GM12865 (cell line): ENCODE results near the gene PDIK1L.

Experiments
- DNase-seq: peaks from one replicate; pipeline ENCODE4 v3.0.0; 2010; ENCODE audit warnings: low read depth
- H3K4me3 ChIP-seq: 2 replicates; pipeline ENCODE4 v1.5.1; 2011; ENCODE audit warnings: mild to moderate bottlenecking, low read depth, low read length, control low read depth
- CTCF ChIP-seq: IDR thresholded peaks from 2 replicates; pipeline ENCODE4 v1.5.1; 2011; ENCODE audit warnings: low read length, control low read depth, low read depth, inconsistent platforms; ENCODE audit not compliant: insufficient read depth; ENCODE audit errors: missing control alignments

The PDIK1L gene

GRCh38 chr1:26109229-26110164 is 2.1 kb upstream of the PDIK1L start:
- H3K4me3 ChIP-seq: no peak overlapping the region
- no peak for DNase-seq

GRCh38 chr1:26110731-26111529 is 694 bp upstream of the PDIK1L start:
- TF ChIP-seq CTCF: no peak
- peak overlapping the region; percentile 93 for H3K4me3 ChIP-seq
- peak; percentile 85 for DNase-seq

More at GRCh38 chr1:26109229-26110164, 2.1 kb upstream of the PDIK1L start:
- no peak for TF ChIP-seq CTCF

- peak; percentile 61 for DNase-seq
- peak overlapping the region; percentile 93 for H3K4me3 ChIP-seq
- no peak for TF ChIP-seq CTCF
These were observed 767 bp downstream of the PDIK1L start for GRCh38 chr1:26112407-26112775.

GRCh38 chr1:26114165-26114927 is 2.7 kb downstream of the PDIK1L start:
- H3K4me3 ChIP-seq: no peak overlapping the region
- TF ChIP-seq CTCF: no peak
- no peak for DNase-seq

GRCh38 chr1:26119892-26120608 is 8.4 kb downstream of the PDIK1L start:
- peak; percentile 34 for DNase-seq
- TF ChIP-seq CTCF: no peak
- no peak overlapping the region for H3K4me3 ChIP-seq
